Measurements from ENCODE around the gene UGT3A2.

UGT3A2 gene

GRCh38 chr5:36066001-36066539 lies 612 bp downstream of the UGT3A2 start:
- H3K4me3 ChIP-seq (ENCODE audit: low read depth, low read length): no peak overlapping the region
- DNase-seq (ENCODE audit: low read depth): no peak
- no peak for TF ChIP-seq CTCF (IDR thresholded peaks at IDR 0.05; ENCODE audit: insufficient read depth, low read depth, low read length, missing control alignments)

GRCh38 chr5:36060420-36060887 lies 6.2 kb downstream of the UGT3A2 start:
- peak; percentile 21 for TF ChIP-seq CTCF (IDR thresholded peaks at IDR 0.05; ENCODE audit: insufficient read depth, low read depth, low read length, missing control alignments)
- peak; percentile 44 for DNase-seq (ENCODE audit: low read depth)
- no peak overlapping the region for H3K4me3 ChIP-seq (ENCODE audit: low read depth, low read length)

GRCh38 chr5:36059571-36060419 lies 6.9 kb downstream of the UGT3A2 start:
- DNase-seq (ENCODE audit: low read depth): no peak
- TF ChIP-seq CTCF (IDR thresholded peaks at IDR 0.05; ENCODE audit: insufficient read depth, low read depth, low read length, missing control alignments): no peak
- no peak overlapping the region for H3K4me3 ChIP-seq (ENCODE audit: low read depth, low read length)

- TF ChIP-seq CTCF (IDR thresholded peaks at IDR 0.05; ENCODE audit: insufficient read depth, low read depth, low read length, missing control alignments): no peak
- no peak overlapping the region for H3K4me3 ChIP-seq (ENCODE audit: low read depth, low read length)
- no peak for DNase-seq (ENCODE audit: low read depth)
Measured at GRCh38 chr5:36058776-36059175, 7.9 kb downstream of the UGT3A2 start.

GRCh38 chr5:36057386-36057785 lies 9.3 kb downstream of the UGT3A2 start:
- no peak for DNase-seq (ENCODE audit: low read depth)
- TF ChIP-seq CTCF (IDR thresholded peaks at IDR 0.05; ENCODE audit: insufficient read depth, low read depth, low read length, missing control alignments): no peak

GRCh38 chr5:36056422-36056821 lies 10.3 kb downstream of the UGT3A2 start:
- DNase-seq (ENCODE audit: low read depth): no peak
- TF ChIP-seq CTCF (IDR thresholded peaks at IDR 0.05; ENCODE audit: insufficient read depth, low read depth, low read length, missing control alignments): no peak
- H3K4me3 ChIP-seq (ENCODE audit: low read depth, low read length): no peak overlapping the region

More at GRCh38 chr5:36057386-36057785, 9.3 kb downstream of the UGT3A2 start:
- no peak overlapping the region for H3K4me3 ChIP-seq (ENCODE audit: low read depth, low read length)

Measured in GM12865 (cell line).